ENCODE results near the gene CRTC1. TPM values are rescaled to one million over a fixed set of nuclear protein-coding genes. Genes with fewer than 3 reads are reported as not detected.

The CRTC1 gene
- total and polyA plus RNA-seq, 4 donors: 1.5 to 3.5 (median 1.9) TPM

DNA sequence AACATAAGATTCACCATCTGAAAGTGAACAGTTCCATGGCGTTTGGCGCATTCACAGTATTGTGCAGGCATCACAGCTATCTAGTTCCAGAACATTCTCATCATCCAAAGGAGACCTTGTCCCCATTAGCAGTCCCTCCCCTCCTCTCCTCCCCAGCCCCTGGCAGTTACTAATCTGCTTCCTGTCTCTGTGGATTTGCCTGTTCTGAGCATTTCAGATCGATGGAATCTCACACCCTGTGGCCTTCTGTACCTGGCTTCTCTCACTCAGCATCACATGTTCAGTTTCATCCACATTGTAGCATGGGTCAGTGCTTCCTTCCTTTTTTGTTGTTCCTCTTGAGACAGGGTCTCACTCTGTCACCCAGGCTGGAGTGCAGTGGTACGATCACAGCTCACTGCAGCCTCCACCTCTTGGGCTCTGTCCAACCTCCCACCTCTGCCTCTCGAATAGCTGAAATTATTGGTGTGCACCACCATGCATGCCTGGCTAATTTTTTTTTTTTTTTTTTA lies 34.6 kb downstream of the CRTC1 start:
- H3K4me1 ChIP-seq (ENCODE audit: control insufficient read depth in 4 of 4, insufficient read depth in 4 of 4, low read length in 3 of 4): peaks cover 0 to 6% (median 4%) of the 10 kb centered on the region in 4 donors
- WGBS: 84% methylated on average over 5 of the region's 5 CpGs
- peaks cover 0 to 2% (median 0%) of the 10 kb centered on the region in 4 donors for H3K36me3 ChIP-seq (ENCODE audit: control insufficient read depth in 4 of 4, insufficient read depth in 3 of 4, low read depth in 1 of 4, low read length in 3 of 4)
- H3K9me3 ChIP-seq (ENCODE audit: control insufficient read depth in 4 of 4, low read length in 3 of 4): no peaks in the 10 kb centered on the region
- no peak overlapping the region for H3K4me3 ChIP-seq (ENCODE audit: low read depth in 1 of 3, low read length in 3 of 3)
- TF ChIP-seq RXRA (IDR thresholded peaks at IDR 0.05): no peak
- TF ChIP-seq FOXA1 (IDR thresholded peaks at IDR 0.05): no peak
- TF ChIP-seq, protein P1, sequence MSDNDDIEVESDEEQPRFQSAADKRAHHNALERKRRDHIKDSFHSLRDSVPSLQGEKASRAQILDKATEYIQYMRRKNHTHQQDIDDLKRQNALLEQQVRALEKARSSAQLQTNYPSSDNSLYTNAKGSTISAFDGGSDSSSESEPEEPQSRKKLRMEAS (IDR thresholded peaks at IDR 0.05): no peak
- no peak for TF ChIP-seq HNF4G (IDR thresholded peaks at IDR 0.05)
- no peak for TF ChIP-seq NR2F2 (IDR thresholded peaks at IDR 0.05)
- TF ChIP-seq, protein P2, sequence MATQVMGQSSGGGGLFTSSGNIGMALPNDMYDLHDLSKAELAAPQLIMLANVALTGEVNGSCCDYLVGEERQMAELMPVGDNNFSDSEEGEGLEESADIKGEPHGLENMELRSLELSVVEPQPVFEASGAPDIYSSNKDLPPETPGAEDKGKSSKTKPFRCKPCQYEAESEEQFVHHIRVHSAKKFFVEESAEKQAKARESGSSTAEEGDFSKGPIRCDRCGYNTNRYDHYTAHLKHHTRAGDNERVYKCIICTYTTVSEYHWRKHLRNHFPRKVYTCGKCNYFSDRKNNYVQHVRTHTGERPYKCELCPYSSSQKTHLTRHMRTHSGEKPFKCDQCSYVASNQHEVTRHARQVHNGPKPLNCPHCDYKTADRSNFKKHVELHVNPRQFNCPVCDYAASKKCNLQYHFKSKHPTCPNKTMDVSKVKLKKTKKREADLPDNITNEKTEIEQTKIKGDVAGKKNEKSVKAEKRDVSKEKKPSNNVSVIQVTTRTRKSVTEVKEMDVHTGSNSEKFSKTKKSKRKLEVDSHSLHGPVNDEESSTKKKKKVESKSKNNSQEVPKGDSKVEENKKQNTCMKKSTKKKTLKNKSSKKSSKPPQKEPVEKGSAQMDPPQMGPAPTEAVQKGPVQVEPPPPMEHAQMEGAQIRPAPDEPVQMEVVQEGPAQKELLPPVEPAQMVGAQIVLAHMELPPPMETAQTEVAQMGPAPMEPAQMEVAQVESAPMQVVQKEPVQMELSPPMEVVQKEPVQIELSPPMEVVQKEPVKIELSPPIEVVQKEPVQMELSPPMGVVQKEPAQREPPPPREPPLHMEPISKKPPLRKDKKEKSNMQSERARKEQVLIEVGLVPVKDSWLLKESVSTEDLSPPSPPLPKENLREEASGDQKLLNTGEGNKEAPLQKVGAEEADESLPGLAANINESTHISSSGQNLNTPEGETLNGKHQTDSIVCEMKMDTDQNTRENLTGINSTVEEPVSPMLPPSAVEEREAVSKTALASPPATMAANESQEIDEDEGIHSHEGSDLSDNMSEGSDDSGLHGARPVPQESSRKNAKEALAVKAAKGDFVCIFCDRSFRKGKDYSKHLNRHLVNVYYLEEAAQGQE (IDR thresholded peaks at IDR 0.05): no peak
- TF ChIP-seq, protein P3, sequence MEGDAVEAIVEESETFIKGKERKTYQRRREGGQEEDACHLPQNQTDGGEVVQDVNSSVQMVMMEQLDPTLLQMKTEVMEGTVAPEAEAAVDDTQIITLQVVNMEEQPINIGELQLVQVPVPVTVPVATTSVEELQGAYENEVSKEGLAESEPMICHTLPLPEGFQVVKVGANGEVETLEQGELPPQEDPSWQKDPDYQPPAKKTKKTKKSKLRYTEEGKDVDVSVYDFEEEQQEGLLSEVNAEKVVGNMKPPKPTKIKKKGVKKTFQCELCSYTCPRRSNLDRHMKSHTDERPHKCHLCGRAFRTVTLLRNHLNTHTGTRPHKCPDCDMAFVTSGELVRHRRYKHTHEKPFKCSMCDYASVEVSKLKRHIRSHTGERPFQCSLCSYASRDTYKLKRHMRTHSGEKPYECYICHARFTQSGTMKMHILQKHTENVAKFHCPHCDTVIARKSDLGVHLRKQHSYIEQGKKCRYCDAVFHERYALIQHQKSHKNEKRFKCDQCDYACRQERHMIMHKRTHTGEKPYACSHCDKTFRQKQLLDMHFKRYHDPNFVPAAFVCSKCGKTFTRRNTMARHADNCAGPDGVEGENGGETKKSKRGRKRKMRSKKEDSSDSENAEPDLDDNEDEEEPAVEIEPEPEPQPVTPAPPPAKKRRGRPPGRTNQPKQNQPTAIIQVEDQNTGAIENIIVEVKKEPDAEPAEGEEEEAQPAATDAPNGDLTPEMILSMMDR (IDR thresholded peaks at IDR 0.05; ENCODE audit: low read depth, low read length, missing input control): no peak
- no peak for TF ChIP-seq JUND (IDR thresholded peaks at IDR 0.05)
- TF ChIP-seq, protein P4, sequence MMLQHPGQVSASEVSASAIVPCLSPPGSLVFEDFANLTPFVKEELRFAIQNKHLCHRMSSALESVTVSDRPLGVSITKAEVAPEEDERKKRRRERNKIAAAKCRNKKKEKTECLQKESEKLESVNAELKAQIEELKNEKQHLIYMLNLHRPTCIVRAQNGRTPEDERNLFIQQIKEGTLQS (IDR thresholded peaks at IDR 0.05): no peak
- no peak for TF ChIP-seq SP1 (IDR thresholded peaks at IDR 0.05)
- no peak for TF ChIP-seq GABPA (IDR thresholded peaks at IDR 0.05 in 1 of 2, conservative IDR thresholded peaks at IDR 0.05 in 1 of 2)
- no peak for TF ChIP-seq EGR1 (IDR thresholded peaks at IDR 0.05; ENCODE audit: low read depth in 2 of 2)
- TF ChIP-seq TAF1 (conservative IDR thresholded peaks at IDR 0.05): no peak
- TF ChIP-seq HNF4A (conservative IDR thresholded peaks at IDR 0.05): no peak
- H3K27ac ChIP-seq (ENCODE audit: low read depth in 1 of 2, low read length in 2 of 2): no peak overlapping the region
- H3K27me3 ChIP-seq (ENCODE audit: control insufficient read depth in 4 of 4, insufficient read depth in 4 of 4, low read length in 3 of 4): no peaks in the 10 kb centered on the region
- H3K9ac ChIP-seq (ENCODE audit: low read depth in 1 of 2, low read length in 2 of 2): no peak overlapping the region
- DNase-seq (ENCODE audit: low spot score): no peak

DNA sequence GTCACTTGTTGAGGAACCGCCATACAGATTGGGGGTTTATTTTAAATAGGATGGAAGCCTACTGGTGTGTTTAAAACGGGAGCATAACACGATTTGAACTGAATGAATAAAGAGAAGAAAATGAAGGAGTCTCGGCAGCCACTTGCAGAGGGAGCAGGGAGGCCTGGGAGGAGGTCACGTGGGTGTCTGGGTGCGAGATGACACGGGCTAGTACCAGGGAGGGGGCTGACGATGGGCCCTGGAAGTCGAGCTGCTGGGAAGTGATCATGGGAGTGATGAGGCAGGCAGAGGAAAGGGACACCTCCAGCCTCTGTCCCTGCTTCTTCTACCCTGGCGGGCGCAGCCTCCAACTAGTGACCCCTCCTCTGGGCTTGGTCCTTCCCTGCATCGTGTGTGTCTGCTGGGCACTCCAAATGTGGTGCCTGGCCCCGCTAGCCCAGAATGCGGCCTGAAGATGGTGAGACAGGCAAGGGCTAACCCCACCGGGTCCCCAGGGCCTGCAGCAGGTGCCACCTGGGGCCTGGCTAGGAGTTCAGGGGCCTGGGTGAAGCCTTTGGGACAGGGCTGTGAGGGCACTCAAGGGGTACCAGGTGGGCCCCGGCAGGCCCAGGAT lies 35.5 kb downstream of the CRTC1 start:
- DNase-seq (ENCODE audit: low spot score): no peak
- Histone ChIP-seq H3K36me3 (ENCODE audit: control insufficient read depth in 4 of 4, insufficient read depth in 3 of 4, low read depth in 1 of 4, low read length in 3 of 4) (peaks cover 0 to 2% (median 0%) of the 10 kb centered on the region in 4 donors), H3K9ac (ENCODE audit: low read depth in 1 of 2, low read length in 2 of 2) (no peak overlapping the region), H3K27ac (ENCODE audit: low read depth in 1 of 2, low read length in 2 of 2) (no peak overlapping the region), H3K4me1 (ENCODE audit: control insufficient read depth in 4 of 4, insufficient read depth in 4 of 4, low read length in 3 of 4) (no peaks in the 10 kb centered on the region), H3K27me3 (ENCODE audit: control insufficient read depth in 4 of 4, insufficient read depth in 4 of 4, low read length in 3 of 4) (no peaks in the 10 kb centered on the region), H3K4me3 (ENCODE audit: low read depth in 1 of 3, low read length in 3 of 3) (no peak overlapping the region), H3K9me3 (ENCODE audit: control insufficient read depth in 4 of 4, low read length in 3 of 4) (no peaks in the 10 kb centered on the region)
- 89% methylated on average over 16 of the region's 16 CpGs for WGBS
- TF ChIP-seq, protein P1 (IDR thresholded peaks at IDR 0.05): no peak
- TF ChIP-seq RXRA (IDR thresholded peaks at IDR 0.05) (no peak), EGR1 (IDR thresholded peaks at IDR 0.05; ENCODE audit: low read depth in 2 of 2) (no peak), HNF4G (IDR thresholded peaks at IDR 0.05) (no peak), NR2F2 (IDR thresholded peaks at IDR 0.05) (no peak), TAF1 (conservative IDR thresholded peaks at IDR 0.05) (no peak), HNF4A (conservative IDR thresholded peaks at IDR 0.05) (no peak)
- TF ChIP-seq, protein P5, sequence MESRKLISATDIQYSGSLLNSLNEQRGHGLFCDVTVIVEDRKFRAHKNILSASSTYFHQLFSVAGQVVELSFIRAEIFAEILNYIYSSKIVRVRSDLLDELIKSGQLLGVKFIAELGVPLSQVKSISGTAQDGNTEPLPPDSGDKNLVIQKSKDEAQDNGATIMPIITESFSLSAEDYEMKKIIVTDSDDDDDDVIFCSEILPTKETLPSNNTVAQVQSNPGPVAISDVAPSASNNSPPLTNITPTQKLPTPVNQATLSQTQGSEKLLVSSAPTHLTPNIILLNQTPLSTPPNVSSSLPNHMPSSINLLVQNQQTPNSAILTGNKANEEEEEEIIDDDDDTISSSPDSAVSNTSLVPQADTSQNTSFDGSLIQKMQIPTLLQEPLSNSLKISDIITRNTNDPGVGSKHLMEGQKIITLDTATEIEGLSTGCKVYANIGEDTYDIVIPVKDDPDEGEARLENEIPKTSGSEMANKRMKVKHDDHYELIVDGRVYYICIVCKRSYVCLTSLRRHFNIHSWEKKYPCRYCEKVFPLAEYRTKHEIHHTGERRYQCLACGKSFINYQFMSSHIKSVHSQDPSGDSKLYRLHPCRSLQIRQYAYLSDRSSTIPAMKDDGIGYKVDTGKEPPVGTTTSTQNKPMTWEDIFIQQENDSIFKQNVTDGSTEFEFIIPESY (IDR thresholded peaks at IDR 0.05): no peak
- TF ChIP-seq, protein P3 (IDR thresholded peaks at IDR 0.05; ENCODE audit: low read depth, low read length, missing input control): no peak
- TF ChIP-seq, protein P2 (IDR thresholded peaks at IDR 0.05): no peak

Measured in liver (tissue), 9 donors.